Measurements from ENCODE around the gene DIS3.

DNA sequence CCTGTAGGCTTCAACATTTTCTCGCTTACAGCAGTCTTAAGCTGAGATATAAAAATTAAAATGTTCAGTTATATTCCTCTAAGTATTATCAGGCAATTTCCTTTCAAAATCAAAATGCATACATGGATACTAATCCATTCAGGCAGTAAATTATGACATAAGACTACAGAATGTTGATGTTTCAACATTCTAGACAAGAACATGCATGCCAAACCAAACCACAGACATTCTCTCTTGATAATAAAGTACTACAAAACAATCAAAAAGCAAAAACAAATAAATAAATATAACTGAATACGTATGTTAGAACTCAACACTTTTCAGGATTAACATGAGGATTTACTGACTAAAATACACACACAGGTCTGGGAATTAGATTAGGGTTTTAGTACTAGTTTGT is 7.7 kb downstream of the DIS3 start:
- TF ChIP-seq, protein P1, sequence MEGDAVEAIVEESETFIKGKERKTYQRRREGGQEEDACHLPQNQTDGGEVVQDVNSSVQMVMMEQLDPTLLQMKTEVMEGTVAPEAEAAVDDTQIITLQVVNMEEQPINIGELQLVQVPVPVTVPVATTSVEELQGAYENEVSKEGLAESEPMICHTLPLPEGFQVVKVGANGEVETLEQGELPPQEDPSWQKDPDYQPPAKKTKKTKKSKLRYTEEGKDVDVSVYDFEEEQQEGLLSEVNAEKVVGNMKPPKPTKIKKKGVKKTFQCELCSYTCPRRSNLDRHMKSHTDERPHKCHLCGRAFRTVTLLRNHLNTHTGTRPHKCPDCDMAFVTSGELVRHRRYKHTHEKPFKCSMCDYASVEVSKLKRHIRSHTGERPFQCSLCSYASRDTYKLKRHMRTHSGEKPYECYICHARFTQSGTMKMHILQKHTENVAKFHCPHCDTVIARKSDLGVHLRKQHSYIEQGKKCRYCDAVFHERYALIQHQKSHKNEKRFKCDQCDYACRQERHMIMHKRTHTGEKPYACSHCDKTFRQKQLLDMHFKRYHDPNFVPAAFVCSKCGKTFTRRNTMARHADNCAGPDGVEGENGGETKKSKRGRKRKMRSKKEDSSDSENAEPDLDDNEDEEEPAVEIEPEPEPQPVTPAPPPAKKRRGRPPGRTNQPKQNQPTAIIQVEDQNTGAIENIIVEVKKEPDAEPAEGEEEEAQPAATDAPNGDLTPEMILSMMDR (IDR thresholded peaks at IDR 0.05 in 4 of 5, conservative IDR thresholded peaks at IDR 0.05 in 1 of 5): no peak
- no peak for TF ChIP-seq POLR2A (IDR thresholded peaks at IDR 0.05)

All from gastrocnemius medialis (tissue), 4 donors.